Measurements from ENCODE around the gene POLR3B.

GRCh38 chr12:106551410-106551809, 193.9 kb downstream of the POLR3B start:
- TF ChIP-seq CTCF (conservative IDR thresholded peaks at IDR 0.05; ENCODE audit: low read length) (no peak), EZH2phosphoT487 (IDR thresholded peaks at IDR 0.05; ENCODE audit: borderline replicate concordance, low read depth, low read length) (no peak)

Data from OCI-LY7 (cell line).